Spleen (tissue), 11 donors: ENCODE measurements around the gene GRID2. TPM values are rescaled to one million over a fixed set of nuclear protein-coding genes. Genes with fewer than 3 reads are reported as not detected.

ENCODE experiments used
- DNase-seq: peaks from one replicate; pipeline ENCODE4 v3.0.0-alpha.2; 2020
- H3K27ac ChIP-seq, 8 donors: fragments of 200-600 bp; sonication (generic) in 7 of 8; 1 replicate in 4 of 8; 2 replicates in 4 of 8; pipeline versions ENCODE4 v1.5.0 to v1.8.0; 2016 to 2021; ENCODE audit warnings: inconsistent platforms in 4 of 8, mild to moderate bottlenecking in 4 of 8, moderate library complexity in 1 of 8
- H3K27me3 ChIP-seq, 7 donors: fragments of 200-600 bp; sonication (generic) in 6 of 7; replicated peaks in 1 of 7; 1 replicate in 4 of 7; 2 replicates in 3 of 7; pipeline versions ENCODE4 v1.5.0 to v1.8.0; 2016 to 2021; ENCODE audit warnings: inconsistent platforms in 3 of 7, mild to moderate bottlenecking in 1 of 7
- H3K36me3 ChIP-seq, 6 donors: fragments of 200-600 bp; sonication (generic) in 5 of 6; 1 replicate in 4 of 6; 2 replicates in 2 of 6; pipeline versions ENCODE4 v1.5.0 to v1.8.0; 2016 to 2021; ENCODE audit warnings: inconsistent platforms in 2 of 6
- H3K4me1 ChIP-seq, 6 donors: fragments of 200-600 bp; sonication (generic) in 5 of 6; 1 replicate in 3 of 6; 2 replicates in 3 of 6; pipeline versions ENCODE4 v1.5.0 to v1.8.0; 2016 to 2021; ENCODE audit warnings: inconsistent platforms in 3 of 6
- H3K4me3 ChIP-seq, 8 donors: fragments of 200-600 bp; sonication (generic) in 7 of 8; 1 replicate in 4 of 8; 2 replicates in 4 of 8; pipeline versions ENCODE4 v1.5.0 to v1.8.0; 2016 to 2021; ENCODE audit warnings: inconsistent platforms in 4 of 8, mild to moderate bottlenecking in 4 of 8, moderate library complexity in 2 of 8
- H3K9me3 ChIP-seq, 8 donors: fragments of 200-600 bp; sonication (generic) in 7 of 8; 1 replicate in 4 of 8; 2 replicates in 4 of 8; pipeline versions ENCODE4 v1.5.0 to v1.8.0; 2016 to 2021; ENCODE audit warnings: inconsistent platforms in 4 of 8
- POLR2A ChIP-seq, 3 donors: fragments of 450-650 bp; IDR thresholded peaks; one replicate each; pipeline ENCODE4 v1.5.1; 2017; ENCODE audit warnings: antibody characterized with exemption in 3 of 3, mild to moderate bottlenecking in 1 of 3
- POLR2AphosphoS5 ChIP-seq, 3 donors: sonication (generic); formaldehyde crosslinking; IDR thresholded peaks; one replicate each; pipeline ENCODE4 v1.5.1; 2017; ENCODE audit warnings: antibody characterized with exemption in 3 of 3
- WGBS, 5 donors: extraction: QIAGEN DNeasy Blood & Tissue Kit in 3 of 5; methylation state at CpG; one replicate each; pipeline versions ENCODE4 v1.1.5 to v1.1.7; 2013 to 2018; 5-methylcytosine and 5-hydroxymethylcytosine counted together
- intact Hi-C: fragments of 100-400 bp; cut with DNase I; formaldehyde crosslinking; loops from one replicate; pipeline ENCODE4 v1.15.0; 2023; ENCODE audit warnings: low total_unique reads
- polyA plus RNA-seq, 3 donors: library from polyadenylated mRNA; stranded (reverse); fragments of 200-250 nt; gene quantifications; one replicate each; pipeline ENCODE4 v1.2.1, GENCODE V29; 2013
- total RNA-seq, 7 donors: library from RNA; depleted of rRNA in 3 of 7; stranded (reverse); fragments of >200 nt in 3 of 7; fragmentation: NEBNext Ultra II Directional in 4 of 7; extraction: Animal tissue kit (Norgen Biotek cat#: 25700) in 4 of 7; gene quantifications; one replicate each; pipeline versions ENCODE4 v1.1.0 to v1.2.1, GENCODE V29; 2016 to 2021
- TF ChIP-seq, protein P1 (sequence below), 11 experiments: fragments of 200-600 bp in 7 of 11; fragments of 450-650 bp in 4 of 11; sonication (generic) in 4 of 11; IDR thresholded peaks in 8 of 11; conservative IDR thresholded peaks in 3 of 11; 1 replicate in 7 of 11; 2 replicates in 4 of 11; pipeline versions ENCODE4 v1.4.0 to v1.8.0; 2016 to 2021; ENCODE audit warnings: antibody characterized with exemption in 11 of 11, inconsistent platforms in 4 of 11, mild to moderate bottlenecking in 1 of 11
- donor health status: healthy with polysubstance abuse.
- donor health status: DM: no; HTN: no; CAD: no; lungs with moderate emphysema.
- donor health status: DM: no; HTN: no; CAD: no.
- donor health status: Bipolar disorder and iron deficiency.
- donor health status: healthy.
- donor health status: DM: no; HTN: no; CAD: no.
- donor health status: DM: yes; HTN: yes; CAD: no.

Gene GRID2
- total and polyA plus RNA-seq, 10 donors = 0.03 to 0.92 (median 0.22) TPM; not detected in 4

DNA sequence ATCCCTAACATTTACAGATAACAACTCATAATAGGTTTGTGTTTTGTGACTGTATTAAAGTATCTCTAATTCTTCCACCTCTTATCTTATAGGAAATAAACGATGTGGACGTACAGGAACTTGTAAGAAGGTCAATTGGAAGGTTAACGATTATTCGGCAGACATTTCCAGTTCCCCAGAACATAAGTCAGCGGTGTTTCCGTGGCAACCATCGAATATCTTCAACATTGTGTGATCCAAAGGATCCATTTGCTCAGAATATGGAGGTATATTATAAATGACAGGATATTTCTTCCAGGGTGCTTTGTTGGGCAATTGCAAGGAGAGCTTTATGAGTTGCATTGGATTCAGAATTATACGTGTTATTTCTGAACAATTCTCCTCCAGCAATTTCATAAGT lies 912.9 kb downstream of the GRID2 start:
- Histone ChIP-seq H3K4me1 (no peaks in the 10 kb centered on the region), H3K27me3 (no peaks in the 10 kb centered on the region), H3K36me3 (no peaks in the 10 kb centered on the region), H3K4me3 (no peak overlapping the region), H3K27ac (no peak overlapping the region), H3K9me3 (no peaks in the 10 kb centered on the region)
- intact Hi-C loops = no loop called here
- TF ChIP-seq POLR2AphosphoS5 (IDR thresholded peaks at IDR 0.05) = no peak
- TF ChIP-seq, protein P1, sequence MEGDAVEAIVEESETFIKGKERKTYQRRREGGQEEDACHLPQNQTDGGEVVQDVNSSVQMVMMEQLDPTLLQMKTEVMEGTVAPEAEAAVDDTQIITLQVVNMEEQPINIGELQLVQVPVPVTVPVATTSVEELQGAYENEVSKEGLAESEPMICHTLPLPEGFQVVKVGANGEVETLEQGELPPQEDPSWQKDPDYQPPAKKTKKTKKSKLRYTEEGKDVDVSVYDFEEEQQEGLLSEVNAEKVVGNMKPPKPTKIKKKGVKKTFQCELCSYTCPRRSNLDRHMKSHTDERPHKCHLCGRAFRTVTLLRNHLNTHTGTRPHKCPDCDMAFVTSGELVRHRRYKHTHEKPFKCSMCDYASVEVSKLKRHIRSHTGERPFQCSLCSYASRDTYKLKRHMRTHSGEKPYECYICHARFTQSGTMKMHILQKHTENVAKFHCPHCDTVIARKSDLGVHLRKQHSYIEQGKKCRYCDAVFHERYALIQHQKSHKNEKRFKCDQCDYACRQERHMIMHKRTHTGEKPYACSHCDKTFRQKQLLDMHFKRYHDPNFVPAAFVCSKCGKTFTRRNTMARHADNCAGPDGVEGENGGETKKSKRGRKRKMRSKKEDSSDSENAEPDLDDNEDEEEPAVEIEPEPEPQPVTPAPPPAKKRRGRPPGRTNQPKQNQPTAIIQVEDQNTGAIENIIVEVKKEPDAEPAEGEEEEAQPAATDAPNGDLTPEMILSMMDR (IDR thresholded peaks at IDR 0.05 in 8 of 11, conservative IDR thresholded peaks at IDR 0.05 in 3 of 11) = no peak
- TF ChIP-seq POLR2A (IDR thresholded peaks at IDR 0.05) = no peak
- WGBS, 5 donors = 64 to 81% (median 72%) methylated on average over 8 of the region's 8 CpGs
- DNase-seq = no peak

DNA sequence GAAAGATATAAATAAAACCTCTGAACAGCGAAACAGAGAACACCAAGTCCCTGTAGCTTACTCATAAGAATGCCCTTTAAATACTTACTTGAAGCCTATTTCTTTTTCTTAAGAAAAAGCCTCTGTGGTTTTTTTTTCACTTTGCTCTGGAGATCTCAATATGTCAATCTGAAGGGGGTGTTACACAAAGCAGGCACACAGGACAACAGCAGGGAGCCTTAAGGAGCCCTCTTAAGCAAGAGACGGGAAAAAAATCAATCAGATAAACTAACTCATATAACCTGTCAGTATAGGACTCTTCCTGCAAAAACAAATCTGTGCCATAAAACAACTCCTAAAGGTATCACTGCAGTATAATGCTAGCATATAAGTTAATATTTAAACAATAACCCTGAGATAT lies 913.7 kb downstream of the GRID2 start:
- Histone ChIP-seq H3K27ac (no peak overlapping the region), H3K9me3 (no peaks in the 10 kb centered on the region), H3K36me3 (no peaks in the 10 kb centered on the region), H3K4me3 (no peak overlapping the region), H3K27me3 (no peaks in the 10 kb centered on the region), H3K4me1 (no peaks in the 10 kb centered on the region)
- TF ChIP-seq POLR2A (IDR thresholded peaks at IDR 0.05) (no peak), POLR2AphosphoS5 (IDR thresholded peaks at IDR 0.05) (no peak)
- TF ChIP-seq, protein P1 (IDR thresholded peaks at IDR 0.05 in 8 of 11, conservative IDR thresholded peaks at IDR 0.05 in 3 of 11) = no peak
- 66 to 87% (median 78%) methylated on average over 2 of the region's 2 CpGs for WGBS, 5 donors
- DNase-seq = no peak
- intact Hi-C loops = no loop called here

DNA sequence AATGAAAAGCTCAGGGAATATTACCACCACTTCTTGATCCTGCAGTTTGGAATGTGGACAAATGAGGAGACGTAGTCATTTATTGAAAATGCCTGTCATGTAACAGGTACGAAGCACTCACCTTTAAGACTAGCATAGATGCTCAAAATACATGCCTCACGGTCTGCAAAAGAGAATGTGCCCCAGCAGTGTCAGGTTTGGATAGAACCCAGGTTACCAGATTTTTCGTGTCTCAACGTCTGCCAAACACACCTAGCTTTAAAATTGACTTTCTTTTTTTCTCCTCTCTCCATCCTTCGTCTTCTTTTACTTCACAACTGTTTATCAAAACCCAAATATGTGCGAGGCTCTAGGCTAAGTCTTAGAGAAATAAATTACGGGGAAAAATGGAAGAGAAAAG lies 918.0 kb downstream of the GRID2 start:
- no peak for TF ChIP-seq POLR2A (IDR thresholded peaks at IDR 0.05)
- TF ChIP-seq, protein P1 (IDR thresholded peaks at IDR 0.05 in 8 of 11, conservative IDR thresholded peaks at IDR 0.05 in 3 of 11) = no peak
- WGBS, 5 donors = 68 to 90% (median 82%) methylated on average over 8 of the region's 8 CpGs

DNA sequence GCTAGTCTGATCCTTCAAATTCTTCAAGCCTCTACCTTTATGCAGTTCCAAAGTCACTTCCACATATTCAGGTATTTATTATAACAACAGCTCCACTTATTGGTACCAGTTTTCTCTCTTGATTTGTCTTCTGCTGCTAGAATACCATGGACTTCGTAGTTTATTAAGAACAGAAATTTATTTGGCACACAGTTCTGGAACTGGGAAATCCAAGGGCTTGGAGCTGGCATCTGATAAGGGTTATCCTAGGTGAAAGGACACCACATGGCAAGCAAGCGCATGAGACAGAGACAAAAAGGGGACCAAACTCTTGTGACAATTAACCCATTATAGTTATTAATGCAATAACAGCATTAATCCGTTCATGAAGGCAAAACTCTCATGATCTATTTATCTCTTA lies 924.3 kb downstream of the GRID2 start:
- Histone ChIP-seq H3K4me3 (no peak overlapping the region), H3K27me3 (no peaks in the 10 kb centered on the region), H3K4me1 (no peaks in the 10 kb centered on the region), H3K9me3 (peaks cover 0 to 20% (median 11%) of the 10 kb centered on the region in 8 donors), H3K36me3 (no peaks in the 10 kb centered on the region), H3K27ac (no peak overlapping the region)
- intact Hi-C loops = no loop called here
- 70 to 88% (median 78%) methylated on average over 3 of the region's 3 CpGs for WGBS, 5 donors
- no peak for DNase-seq
- TF ChIP-seq POLR2A (IDR thresholded peaks at IDR 0.05) (no peak), POLR2AphosphoS5 (IDR thresholded peaks at IDR 0.05) (no peak)
- TF ChIP-seq, protein P1 (IDR thresholded peaks at IDR 0.05 in 8 of 11, conservative IDR thresholded peaks at IDR 0.05 in 3 of 11) = no peak

More for the DNA sequence above, 918.0 kb downstream of the GRID2 start:
- Histone ChIP-seq H3K4me1 (no peaks in the 10 kb centered on the region), H3K9me3 (peaks cover 0 to 21% (median 10%) of the 10 kb centered on the region in 8 donors), H3K36me3 (no peaks in the 10 kb centered on the region), H3K4me3 (no peak overlapping the region), H3K27ac (no peak overlapping the region), H3K27me3 (no peaks in the 10 kb centered on the region)
- intact Hi-C loops = no loop called here
- DNase-seq = no peak
